Measurements from ENCODE around the gene HSD11B1L.
"Not testable (repeated sequence)": the region's sequence is repeated elsewhere in the genome, so short reads cannot be mapped to it uniquely, and the experiment has no call there.

The HSD11B1L gene

GRCh38 chr19:5703819-5704818 is 23.3 kb downstream of the HSD11B1L start:
- DNase-seq, result no peak

DNA sequence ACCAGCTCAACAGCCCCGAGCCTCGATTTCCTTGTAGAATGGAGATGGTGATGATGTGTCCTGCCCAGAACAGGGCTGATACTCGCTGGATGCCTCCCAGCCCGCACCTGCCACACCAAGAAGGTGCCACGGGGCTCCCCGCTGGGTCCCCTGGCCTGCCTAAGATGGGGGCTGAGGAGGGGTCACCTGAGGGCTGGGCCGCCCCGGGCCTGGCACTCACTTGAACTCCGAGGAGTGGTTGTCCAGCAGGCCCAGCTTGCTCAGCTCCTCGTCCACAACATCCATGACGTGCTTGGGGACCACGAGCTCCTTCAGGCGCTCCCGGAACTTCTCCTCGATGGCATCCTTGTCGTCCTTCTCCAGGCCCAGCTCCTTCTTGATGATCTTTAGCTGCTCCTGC is 24.7 kb downstream of the HSD11B1L start:
- DNase-seq, result no peak

GRCh38 chr19:5706876-5707573 is 26.2 kb downstream of the HSD11B1L start:
- no peak for DNase-seq

GRCh38 chr19:5707576-5708575 is 27.0 kb downstream of the HSD11B1L start:
- no peak for DNase-seq

GRCh38 chr19:5711025-5711424 is 30.2 kb downstream of the HSD11B1L start:
- no peak for DNase-seq

GRCh38 chr19:5711713-5712161 is 30.9 kb downstream of the HSD11B1L start:
- DNase-seq, result no peak

DNA sequence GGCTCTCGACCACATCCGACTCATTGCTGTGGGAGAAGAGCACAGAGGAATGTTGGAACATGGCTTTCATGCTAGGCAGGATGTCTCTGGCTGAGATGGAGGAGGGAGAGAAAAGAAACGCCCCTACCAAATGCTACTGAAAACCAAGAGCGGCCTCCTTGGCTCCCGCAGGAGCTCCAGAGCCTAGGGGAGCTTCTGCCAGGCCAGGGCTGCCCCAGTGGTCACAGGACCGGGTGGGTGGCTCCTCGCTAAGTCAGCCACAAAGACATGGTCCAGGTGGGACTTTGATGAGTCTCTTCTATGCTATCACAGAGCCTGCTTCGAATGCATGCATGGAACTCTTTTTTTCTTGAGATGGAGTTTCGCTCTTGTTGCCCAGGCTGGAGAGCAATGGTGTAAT is 32.4 kb downstream of the HSD11B1L start:
- DNase-seq, result no peak

DNA sequence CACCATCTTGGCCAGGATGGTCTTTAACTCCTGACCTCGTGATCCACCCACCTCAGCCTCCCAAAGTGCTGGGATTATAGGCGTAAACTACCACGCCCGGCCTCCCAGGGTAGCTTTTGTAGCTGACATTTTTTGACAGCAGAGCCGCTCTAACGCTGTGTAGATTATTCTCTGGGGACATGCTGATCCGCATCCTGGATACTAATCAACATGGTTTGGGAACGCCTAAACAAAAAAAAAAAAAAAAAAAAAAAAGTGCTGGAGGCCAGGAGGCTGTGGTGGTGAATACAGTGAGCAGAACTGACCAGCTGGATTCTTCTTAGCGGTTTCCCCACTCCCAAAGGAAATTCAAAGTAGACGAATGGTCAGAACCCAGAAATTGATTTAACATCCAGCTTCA is 34.0 kb downstream of the HSD11B1L start:
- no peak for DNase-seq

DNA sequence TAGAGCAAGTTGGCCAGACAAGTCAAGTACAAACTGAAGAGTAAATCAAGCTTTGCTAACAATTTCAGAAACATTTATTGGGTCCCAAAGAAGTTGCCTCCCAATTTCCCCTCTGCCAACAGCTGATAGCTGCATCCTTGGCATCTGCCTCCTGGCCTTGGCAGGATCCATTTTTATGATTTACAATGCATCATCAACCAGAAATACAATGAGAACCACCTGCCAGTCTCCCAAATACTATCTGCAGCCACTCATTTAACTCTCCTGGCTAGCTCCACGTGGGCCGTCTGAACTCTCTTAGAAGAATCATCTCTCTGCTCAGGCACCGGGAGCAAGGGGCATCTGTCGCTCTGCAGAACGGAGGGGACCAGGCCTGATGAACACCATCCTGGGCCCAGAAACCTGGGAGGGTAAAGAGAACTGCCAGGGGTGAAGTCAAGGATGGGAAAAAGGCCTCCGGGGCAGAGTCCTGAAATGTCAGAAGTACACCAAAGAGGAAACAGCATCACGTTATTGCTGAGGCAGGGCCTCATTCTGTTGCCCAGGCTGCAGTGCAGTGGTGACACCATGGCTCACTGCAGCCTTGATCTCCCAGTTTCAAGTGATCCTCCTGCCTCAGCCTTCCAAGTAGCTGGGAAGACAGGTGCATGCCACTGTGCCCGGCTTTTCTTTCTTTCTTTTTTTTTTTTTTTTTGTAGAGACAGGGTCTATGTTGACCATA is 36.5 kb downstream of the HSD11B1L start:
- no peak for DNase-seq

- no peak for DNase-seq
Measured at GRCh38 chr19:5718037-5718578, 37.3 kb downstream of the HSD11B1L start.

DNA sequence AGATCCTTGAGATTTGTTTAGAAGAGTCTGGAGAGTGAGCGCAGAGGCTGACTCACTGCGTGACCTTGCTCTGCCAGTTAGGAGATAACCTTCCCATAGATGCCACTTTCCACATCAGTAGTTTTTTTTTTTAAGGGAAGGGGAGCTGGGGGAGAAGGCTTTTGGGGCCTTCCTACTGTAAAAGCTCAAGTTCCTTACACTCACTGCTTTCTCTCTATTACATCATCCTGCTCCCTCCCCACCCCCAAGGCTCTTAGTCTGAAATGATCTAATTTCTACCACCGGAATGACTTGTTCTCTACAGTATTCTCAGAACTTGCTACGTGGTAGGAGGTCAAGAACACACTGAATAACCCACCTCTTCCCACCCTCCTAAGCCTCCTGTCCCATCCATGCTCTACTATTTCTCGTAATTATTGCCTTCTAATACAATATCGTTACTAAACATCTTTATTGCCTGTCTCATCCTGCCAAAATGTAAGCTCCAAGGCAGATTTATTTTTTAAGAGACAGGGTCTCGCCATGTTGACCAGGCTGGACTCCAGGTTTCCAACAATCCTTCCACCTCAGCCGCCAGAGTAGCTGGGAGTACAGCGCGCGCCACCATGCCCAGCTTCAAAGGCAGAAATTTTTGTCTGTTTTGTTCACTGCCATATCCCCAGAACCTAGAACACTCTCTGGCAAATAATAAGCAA is 37.9 kb downstream of the HSD11B1L start:
- DNase-seq, result no peak

DNA sequence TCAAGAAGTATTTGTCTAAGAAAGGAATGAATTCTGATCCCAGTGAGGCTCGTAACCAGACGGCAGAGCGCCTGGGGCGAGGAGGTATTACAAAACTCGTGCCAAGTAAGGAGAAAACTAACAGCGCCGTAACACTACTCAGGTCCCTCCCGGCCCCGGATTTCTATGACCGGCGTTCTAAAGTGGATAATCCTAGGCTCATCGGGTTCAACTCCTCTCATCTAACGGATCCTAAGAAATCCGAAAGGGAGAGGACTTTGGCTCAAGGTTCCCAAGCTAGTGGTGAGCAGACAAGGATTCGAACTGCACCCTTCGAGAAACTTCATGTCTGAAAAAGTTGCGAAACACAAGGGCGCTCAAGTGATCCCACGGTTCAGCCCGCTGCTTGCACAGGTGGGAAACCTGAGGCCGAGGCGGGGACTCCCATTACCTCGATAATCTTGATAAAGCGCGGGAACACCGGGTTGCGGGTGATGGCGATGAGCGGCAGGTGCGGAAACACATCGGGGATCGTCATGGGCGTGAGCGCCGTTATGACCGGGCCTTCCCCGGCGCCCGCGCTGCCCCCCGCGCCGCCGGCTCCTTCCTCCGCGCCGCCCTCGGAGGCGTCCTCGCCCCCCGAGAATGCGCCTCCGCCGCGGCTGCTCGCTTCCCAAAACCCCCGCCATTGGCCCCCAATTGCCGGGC is 38.6 kb downstream of the HSD11B1L start:
- DNase-seq, result no peak

DNA sequence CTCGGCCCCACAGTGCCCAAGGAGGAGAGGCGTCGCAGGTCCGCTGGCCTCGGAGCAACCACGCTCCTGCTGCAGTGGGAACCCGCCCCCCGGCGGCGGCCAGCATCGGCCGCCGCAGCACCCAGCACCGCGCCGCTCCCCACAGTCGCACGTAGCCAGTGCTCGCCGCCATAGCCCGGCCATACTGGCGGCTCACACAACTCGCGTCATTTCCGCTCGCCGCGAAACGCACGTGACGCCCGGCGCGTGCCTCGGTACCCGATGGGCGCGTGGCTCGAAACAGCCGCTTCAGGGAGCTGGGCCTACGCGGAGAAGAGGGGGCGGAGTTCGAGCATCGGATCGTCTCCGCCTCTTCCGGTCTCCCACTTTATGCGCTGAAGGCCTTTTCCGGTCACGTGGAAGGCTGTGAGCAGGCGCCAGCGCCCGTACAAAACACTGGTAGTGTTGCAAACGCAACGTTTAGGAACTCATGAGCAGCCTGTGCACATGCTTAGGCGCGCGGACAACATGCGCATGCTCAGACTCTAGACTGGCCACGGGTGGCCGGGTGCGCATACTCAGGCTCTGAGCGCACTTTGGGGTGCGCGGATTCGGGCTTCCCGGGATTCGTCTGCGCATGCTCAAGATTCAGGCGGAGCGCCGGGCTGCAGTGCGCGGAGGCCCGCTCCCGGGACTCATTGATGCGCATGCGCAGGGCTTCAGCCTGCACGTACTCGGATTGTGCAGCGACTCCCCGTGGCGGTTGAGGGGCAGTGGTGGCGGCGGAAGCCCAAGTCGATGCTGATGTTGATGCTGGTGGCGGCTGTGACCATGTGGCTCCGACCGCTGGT is 39.3 kb downstream of the HSD11B1L start, which contains the start of the genes CATSPERD and LONP1:
TSS of gene CATSPERD (plus strand) at position 677 of the 830 bp plus-strand sequence. CDS start at position 778, 101 bp downstream.
TSS of gene LONP1 (minus strand) at position 186 of the 830 bp plus-strand sequence. CDS start at position 172, 14 bp downstream.
- DNase-seq, result peak; percentile 99

GRCh38 chr19:5727453-5728050 is 46.7 kb downstream of the HSD11B1L start:
- DNase-seq, result no peak

DNA sequence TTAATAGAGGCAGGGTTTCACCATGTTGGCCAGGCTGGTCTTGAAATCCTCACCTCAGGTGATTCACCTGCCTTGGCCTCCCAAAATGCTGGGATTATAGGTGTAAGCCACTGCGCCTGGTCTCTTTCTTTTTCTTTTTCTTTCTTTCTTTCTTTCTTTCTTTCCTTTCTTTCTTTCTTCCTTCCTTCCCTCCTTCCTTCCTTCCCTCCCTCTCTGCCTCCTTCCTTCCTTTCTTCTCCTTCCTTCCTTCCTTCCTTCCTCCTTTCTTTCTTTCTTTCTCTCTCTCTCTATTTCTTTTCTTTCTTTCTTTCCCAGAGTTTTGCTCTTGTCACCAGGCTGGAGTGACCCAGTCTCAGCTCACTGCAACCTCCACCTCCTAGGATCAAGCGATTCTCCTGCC is 52.3 kb downstream of the HSD11B1L start:
- not testable (repeated sequence) for DNase-seq

Data from activated CD8-positive, alpha-beta memory T cell treated with anti-CD3 and anti-CD28 coated beads for 24 hours (primary cell).